Fibroblast of skin of scalp (primary cell): ENCODE data around the gene LRRK1.

Experiments used
- DNase-seq: peaks from one replicate; pipeline ENCODE4 v3.0.0-alpha.2; 2013

The LRRK1 gene

DNA sequence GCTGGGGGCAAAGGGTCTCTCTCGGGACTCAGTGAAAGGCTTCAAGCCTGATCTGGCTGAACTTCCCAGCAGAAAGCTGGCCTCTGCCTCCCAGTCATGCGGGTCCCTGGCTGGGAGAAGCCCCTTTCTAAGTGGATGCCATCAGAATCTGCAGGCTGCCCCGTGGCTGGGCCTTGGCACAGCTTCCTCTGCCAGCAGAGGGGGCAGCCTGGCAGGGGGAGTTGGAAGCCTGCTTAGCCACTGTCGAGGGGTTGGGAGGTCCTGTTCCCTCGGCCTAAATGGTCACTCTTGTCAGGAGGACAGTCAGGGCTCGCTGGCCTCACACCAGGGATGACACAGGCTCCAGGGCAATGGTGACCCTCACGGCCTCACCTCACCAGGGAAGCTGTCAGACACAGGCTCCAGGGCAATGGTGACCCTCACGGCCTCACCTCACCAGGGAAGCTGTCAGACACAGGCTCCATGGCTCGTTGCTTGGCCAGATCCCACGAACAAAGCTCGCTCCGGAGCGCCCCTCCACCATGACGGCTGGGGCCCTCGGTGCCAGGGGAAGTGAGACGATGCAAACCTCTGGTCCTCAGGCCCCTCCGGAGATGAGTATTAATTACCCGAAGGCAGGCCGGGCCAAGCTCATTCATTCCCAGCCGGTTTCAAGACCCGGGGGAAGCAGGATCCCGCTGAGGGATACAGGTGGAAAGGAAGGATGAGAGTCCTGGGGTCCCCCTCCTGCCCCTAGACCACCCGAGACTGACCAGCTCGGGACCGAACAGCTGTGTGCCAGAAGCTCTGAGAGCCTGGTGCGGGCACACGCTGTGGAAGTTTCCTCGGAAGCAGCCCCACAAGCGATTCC lies 181.7 kb downstream of the LRRK1 start:
- no peak for DNase-seq

GRCh38 chr15:101101676-101102075 lies 182.5 kb downstream of the LRRK1 start:
- DNase-seq: no peak

DNA sequence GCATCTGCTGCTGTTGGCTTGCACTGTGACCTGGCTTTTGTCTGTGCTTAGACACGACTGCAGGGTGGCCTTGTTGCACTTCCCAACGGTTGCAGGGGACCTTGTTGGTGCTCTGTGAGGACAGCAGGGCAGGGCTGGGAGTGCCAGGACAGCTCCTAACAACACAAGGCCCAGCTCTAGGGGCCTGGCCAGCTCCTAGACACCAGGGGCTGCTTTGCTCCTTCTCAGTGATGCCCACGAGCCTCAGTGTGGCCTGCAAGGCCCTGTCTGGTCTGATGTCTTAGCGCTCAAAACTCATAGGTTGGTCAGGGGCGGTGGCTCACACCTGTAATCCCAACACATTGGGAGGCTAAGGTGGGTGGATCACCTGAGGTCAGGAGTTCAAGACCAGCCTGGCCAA lies 183.6 kb downstream of the LRRK1 start:
- DNase-seq: no peak

GRCh38 chr15:101103598-101103997 lies 184.4 kb downstream of the LRRK1 start:
- DNase-seq: no peak

GRCh38 chr15:101104141-101104540 lies 185.0 kb downstream of the LRRK1 start:
- no peak for DNase-seq

- DNase-seq: peak; percentile 64
These were observed 186.1 kb downstream of the LRRK1 start for GRCh38 chr15:101105059-101105891.

GRCh38 chr15:101107101-101107500 lies 187.9 kb downstream of the LRRK1 start:
- DNase-seq: no peak

- DNase-seq: no peak
These were observed 188.7 kb downstream of the LRRK1 start for GRCh38 chr15:101107625-101108460.

DNA sequence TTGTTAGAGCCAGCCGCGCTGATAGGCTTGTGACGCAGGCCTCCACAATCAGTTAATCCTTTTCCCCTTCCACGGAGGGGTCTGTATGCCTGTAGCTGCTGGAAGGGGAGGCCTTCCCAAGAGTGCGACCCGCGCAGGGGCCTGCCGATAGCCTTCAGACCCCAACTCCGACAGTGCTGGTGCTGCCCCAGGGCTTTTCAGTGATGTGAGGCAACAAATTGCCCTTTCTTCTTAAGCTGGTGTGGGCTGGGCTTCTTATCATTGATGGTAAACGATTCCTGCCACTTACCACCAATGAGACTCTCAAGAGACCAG lies 189.3 kb downstream of the LRRK1 start:
- no peak for DNase-seq

- no peak for DNase-seq
These were observed 189.6 kb downstream of the LRRK1 start for GRCh38 chr15:101108791-101109190.

GRCh38 chr15:101110681-101111569 lies 191.8 kb downstream of the LRRK1 start:
- no peak for DNase-seq

DNA sequence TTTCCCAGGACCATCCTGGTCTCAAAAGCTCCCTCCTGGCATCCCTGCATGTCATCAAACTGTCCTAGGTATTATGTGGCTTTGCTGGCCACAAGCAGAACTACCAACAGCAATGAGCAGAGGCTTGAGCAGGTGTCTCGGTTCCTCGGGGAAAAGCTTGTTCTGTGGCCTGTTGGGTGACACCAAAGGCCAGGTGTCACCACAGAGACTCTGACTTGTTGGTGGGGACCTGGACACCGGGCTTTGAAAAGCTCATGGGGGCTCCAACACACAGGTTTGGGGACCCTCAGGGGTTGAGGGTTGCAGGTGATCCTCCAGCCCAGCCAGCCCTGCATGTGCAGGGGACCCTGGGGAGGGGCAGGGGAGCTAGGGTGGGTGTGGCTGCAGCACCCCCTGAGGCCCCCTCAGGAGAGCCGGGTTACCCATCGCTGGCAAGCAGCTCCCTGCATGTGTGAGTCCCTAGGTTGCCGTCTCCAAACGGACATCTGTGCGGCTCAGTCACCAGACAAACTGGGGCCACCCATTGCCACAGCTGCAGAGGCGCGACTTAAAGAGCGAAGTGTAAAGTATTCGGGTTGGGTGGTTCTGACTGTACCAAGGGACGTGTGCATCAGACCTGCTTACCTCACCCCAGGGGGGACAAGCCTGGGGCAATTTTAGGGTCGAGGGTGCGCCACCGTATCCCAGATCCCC lies 192.6 kb downstream of the LRRK1 start:
- no peak for DNase-seq

DNA sequence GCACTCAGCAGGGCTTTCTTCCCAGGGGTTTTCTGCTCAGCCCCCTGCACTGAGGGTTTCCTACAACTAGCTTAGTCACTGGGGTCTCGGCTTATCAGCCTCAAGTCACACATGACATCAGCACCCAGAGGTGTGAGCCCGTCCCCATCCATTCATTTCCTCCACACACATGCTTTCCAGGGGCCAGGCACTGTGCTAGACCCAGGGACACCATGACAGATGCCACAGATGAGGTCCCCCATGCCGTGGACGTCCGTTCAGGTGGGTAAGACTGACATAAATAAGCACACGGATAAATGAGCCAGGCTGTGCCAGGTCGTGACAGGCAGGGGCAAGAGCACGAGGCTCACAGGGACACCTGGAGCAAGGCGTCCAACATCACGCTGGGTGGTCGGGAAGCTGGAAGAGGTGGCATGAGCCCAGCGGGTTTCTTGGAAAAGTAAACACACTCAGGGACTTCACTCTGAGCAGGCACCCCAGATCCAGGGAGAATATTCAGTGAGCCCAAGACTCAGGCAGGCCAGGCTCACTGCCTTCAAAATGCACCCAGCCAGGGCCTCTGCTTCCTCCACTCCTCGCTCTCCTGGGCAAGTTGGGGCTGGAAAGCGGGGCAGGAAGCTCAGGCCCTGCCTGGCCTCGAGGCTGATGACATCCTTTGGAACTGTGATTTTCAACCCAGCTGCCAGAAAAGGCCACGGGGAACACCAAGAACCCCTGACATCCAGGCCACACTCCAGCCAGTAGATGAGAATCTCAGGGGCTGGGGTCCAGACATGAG lies 193.4 kb downstream of the LRRK1 start:
- no peak for DNase-seq

- DNase-seq: no peak
These were observed 194.2 kb downstream of the LRRK1 start for GRCh38 chr15:101113114-101114005.

DNA sequence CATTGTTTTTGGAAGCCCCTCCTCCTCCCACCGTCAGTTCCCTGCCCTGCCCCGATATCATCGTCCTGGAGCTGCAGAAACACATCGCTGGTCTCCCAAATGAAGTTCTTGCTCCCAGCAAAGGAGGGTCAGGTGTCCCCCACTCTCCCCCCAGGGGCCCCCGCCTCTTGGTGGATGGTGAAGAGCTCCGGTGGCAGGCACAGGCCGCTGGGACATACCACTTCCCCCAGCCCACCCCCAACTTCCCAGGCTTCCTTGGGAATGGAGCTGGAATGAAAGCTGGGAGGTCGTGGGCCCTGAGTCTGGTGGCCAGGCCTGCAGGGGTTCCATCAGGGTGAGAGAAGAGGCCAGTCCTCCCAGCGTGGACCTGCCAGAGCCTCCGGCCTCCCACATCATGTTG lies 195.0 kb downstream of the LRRK1 start:
- no peak for DNase-seq

DNA sequence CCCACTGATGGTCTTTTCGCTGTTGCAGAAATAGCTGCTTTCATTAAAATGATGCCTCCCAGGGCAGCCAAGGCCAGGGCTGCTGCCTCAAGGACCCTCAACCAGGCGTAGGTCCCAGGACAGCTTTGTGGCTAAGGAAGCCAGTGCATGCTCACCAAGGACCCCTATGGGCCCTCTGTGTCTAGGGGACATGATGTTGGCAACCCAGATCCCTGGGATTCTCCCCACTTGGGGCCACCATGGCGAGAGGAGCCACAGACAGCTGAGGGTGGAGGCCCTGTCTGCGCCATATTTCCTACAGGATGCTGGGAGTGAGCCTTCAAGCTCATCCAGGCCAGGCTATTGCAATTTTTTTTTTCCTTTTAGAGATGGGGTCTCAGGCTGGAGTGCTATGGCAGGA lies 195.5 kb downstream of the LRRK1 start:
- DNase-seq: no peak

DNA sequence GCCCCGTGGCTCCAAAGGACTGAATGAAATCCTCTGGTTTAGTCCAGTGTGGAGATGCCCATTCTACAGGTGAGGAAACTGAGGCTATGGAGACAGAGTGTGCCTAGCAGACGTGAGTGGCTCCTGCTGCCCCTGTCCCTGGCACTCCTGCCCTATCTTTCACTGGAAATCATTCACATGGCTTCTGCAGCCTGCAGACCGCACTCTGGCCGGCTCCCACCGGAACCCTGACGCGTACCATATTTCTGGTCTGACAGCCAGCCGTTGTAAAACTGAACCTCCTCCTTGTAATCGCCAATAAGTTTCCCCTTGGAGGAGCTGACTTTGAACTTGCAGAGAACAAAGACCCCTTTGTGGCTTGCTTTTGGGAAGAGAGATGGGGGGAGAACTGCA lies 196.2 kb downstream of the LRRK1 start:
- DNase-seq: no peak

DNA sequence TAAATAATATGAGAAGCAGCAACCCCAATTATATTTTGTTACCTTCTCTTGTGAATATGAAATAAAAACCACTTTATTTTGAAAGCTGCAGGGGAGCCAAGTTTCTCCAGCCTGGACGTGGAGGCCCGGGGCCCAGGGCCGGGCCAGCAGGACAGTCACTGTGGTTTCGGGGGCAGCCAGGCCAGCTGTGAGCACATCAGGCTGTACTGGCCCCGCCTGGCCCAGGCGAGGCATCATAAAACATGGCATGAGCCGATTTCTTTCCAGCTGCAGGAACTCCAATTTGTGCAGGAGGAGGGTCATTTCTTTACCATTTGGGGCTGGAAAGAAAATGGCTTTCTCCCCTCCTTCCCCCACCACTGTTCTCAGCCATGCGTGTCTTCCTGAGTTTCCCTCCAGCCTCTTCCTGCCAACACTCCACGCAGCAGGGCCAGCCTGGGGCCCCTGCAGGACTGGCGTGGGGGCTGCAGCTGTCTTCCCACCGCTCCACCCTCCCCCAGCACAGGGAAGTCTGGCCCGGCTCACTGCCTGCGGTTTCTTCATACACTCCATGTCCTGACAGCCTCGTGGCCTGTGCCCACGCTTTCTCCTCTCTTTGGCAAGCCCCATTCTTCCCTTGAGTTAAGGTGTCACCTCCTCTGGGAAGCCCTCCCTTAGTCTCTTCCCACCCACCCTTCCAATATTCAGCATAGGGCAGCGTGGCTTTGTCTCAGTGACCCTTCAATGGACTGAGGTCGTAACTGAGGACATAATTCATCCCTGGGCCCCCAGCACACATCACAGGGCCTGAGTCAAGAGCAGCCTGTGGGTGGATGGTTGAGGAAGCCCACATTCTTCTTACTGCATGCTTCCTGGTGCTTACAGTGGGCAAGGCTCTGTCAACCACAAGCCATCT lies 196.9 kb downstream of the LRRK1 start:
- DNase-seq: peak; percentile 47

DNA sequence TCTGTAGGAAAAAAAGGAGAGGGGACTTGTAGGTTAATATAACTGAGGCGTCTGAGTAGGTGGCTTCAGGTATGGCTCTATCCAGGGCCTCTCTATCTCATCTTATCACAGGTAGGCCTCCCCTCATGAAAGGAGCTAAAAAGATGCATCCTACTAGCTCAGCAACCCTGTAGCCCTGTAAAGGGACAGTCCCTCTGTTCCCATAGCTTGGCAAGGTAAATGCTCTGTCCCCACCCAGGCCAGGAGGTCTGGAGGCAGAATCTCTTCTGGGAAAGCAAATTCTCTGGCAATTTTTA lies 197.5 kb downstream of the LRRK1 start:
- no peak for DNase-seq
